ENCODE data around the gene ARL6IP6. TPM values are rescaled to one million over a fixed set of nuclear protein-coding genes. Genes with fewer than 3 reads are reported as not detected.
"Not testable (repeated sequence)": the region's sequence is repeated elsewhere in the genome, so short reads cannot be mapped to it uniquely, and the experiment has no call there.

Gene ARL6IP6
- polyA plus RNA-seq, 3 donors = 55.3 to 58.1 (median 57.1) TPM

DNA sequence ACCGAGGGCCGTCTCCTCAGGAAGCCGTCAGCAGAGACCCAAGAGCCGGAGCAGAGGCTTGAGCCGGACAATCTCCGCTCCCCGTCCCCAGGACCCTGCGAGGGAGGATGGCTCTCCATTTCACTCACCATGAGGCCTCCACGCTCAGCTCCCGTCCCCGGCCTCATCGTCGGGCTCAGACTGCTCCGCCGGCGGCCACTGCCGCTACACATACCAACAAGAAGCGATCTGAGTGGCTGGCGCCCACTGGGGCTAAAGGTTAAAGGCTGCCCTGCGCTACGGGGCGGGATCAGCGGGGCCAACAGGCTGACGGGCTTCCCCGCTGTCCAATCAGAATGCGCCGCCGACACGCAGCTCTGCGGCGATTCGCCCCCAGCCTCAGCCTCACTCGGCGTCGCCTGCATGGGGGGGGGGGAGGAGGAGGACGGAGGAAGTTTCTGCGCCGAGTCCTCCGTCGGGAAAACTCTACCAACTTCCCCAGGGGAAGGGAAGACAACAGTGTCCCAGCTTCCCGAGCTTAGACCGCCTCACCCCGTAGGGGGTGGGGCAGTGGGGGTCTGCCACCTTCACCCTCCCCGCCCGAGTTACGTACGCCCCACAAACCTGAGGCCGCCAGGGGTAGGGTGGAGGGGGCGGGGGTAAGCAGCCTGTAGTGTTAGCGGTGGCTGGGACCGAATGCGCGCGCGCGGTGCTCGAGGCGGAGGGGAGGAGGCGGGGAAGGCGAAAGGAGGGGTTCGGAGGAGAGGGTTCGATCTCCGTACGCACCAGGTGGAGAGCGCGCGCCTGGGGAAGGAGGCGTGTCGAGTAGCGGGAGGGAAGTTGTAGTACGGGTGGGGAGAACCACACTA lies 968 bp upstream of the ARL6IP6 start, which contains the start of gene PRPF40A:
PRPF40A (minus strand) TSS at position 234 of the 848 bp plus-strand sequence; CDS start at position 212, 22 bp downstream.
- DNase-seq = peak; percentile 98

DNA sequence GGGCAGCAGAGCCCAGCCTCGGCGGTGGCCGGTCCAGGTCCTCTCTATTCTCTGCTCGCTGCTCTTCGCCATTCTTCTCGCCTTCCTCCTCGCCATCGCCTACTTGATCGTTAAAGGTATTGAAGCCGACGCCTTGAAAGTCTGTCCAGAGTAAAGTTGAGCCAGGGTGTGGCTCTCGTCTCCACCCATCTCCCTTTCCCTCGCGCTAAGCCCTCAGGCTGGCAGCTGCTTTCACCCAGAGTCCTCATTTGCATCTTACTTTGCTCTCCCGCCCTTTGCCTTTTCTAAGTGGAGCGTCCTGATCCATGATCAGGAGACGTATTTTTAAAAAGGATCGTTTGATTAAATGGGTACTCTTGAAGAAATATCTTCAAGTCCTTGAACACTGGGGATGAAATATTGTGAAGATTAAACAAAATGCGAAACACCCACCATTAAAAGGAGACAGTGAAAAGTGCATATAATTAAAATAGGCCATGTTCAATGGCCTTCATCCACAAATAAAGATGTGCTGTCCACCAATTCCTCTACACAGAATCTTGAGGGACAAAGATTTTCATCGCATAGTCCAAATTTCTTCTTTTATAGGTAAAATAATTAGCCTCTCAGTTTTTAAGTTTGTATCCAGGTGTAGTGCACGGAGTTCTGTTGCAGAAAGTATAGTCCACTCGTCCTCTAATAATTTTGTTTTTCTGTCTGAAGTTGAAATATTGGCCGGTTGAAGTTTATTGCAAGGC lies 657 bp downstream of the ARL6IP6 start:
- no peak for DNase-seq

- no peak for DNase-seq
Observed at GRCh38 chr2:152720794-152721193, 2.4 kb downstream of the ARL6IP6 start.

DNA sequence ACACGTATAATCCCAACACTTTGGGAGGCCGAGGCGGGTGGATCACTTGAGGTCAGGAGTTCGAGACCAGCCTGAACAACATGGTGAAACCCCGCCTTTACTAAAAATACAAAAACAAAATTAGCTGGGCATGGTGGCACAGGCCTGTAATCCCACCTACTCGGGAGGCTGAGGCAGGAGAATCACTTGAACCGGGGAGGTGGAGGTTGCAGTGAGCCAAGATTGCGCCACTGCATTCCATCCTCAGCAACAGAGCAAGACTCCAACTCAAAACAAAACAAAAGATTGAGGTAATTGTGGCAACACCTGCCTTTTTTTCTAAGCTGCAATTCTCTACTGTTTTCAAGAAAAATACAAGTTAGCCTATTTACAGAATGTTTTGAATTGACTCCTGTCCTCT lies 4.2 kb downstream of the ARL6IP6 start:
- DNase-seq = not testable (repeated sequence)

- DNase-seq = no peak
Observed at GRCh38 chr2:152723918-152724317, 5.5 kb downstream of the ARL6IP6 start.

DNA sequence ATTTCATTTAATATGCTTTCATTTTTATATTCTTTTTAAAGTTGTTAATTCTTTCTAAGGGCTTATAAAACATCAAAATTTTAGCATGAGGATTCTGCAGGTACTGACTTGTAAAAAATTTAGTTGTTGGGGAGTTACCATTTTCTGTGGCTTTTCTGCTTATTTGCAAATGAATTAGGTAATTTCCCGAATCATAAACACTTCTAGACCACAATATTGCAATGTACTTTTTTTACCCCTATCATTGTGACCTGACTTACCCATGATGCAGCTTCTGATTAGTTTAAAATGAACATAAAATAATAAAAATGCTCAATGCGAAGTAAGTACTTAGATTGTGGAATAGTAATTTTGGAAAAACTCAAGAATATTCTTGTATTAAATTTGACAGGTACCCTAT lies 11.4 kb downstream of the ARL6IP6 start:
- DNase-seq = no peak

- no peak for DNase-seq
Observed at GRCh38 chr2:152730591-152731333, 12.3 kb downstream of the ARL6IP6 start.

- DNase-seq = not testable (repeated sequence)
Observed at GRCh38 chr2:152737509-152737908, 19.1 kb downstream of the ARL6IP6 start.

GRCh38 chr2:152738438-152738837 lies 20.0 kb downstream of the ARL6IP6 start:
- no peak for DNase-seq

GRCh38 chr2:152739705-152740104 lies 21.3 kb downstream of the ARL6IP6 start:
- DNase-seq = not testable (repeated sequence)

DNA sequence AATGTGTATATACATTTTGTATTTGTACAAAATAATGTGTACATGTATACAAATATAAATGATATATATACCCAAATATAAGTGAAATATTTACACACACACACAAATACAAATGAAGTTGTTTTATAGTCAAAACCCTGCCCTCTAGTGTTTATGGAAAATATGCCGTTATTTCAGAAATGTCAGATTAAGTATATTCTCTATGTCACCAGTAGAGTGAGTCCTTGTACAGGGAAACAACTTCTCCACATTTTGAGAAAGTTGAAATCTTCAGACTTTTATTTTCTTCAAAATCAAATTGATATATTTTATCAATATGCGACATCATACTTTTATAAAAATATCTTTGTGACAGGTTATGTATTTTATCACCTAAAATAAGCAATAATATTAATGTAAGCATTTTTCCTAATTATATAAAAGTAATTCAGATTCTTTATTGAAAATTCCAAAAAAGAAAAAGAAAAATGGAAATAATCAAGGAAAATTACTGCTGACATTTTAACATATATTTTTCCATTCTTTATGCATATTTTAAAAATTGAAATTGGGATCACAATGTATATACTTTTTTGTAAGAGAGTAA lies 22.4 kb downstream of the ARL6IP6 start:
- DNase-seq = peak; percentile 37

GRCh38 chr2:152743002-152743401 lies 24.6 kb downstream of the ARL6IP6 start:
- DNase-seq = no peak

GRCh38 chr2:152747751-152748150 lies 29.3 kb downstream of the ARL6IP6 start:
- DNase-seq = not testable (repeated sequence)

DNA sequence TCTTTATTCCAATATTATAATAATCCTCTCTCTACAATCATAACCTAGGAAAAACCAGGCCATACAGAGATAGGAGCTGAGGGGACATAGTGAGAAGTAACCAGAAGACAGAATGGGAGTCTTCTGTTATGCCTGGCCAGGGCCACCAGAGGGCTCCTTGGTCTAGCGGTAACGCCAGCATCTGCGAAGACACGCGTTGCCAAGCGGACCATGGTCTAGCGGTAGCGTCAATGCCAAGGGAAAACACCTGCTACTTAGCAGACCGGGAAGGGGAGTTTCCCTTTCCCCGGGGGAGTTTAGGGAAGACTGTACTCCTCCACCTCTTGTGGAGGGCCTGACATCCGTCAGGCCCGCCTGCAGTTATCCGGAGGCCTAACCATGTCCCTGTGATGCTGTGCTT lies 36.6 kb downstream of the ARL6IP6 start:
- peak; percentile 20 for DNase-seq

- no peak for DNase-seq
Observed at GRCh38 chr2:152759290-152760072, 41.1 kb downstream of the ARL6IP6 start.

GRCh38 chr2:152761214-152761613 lies 42.8 kb downstream of the ARL6IP6 start:
- DNase-seq = no peak

DNA sequence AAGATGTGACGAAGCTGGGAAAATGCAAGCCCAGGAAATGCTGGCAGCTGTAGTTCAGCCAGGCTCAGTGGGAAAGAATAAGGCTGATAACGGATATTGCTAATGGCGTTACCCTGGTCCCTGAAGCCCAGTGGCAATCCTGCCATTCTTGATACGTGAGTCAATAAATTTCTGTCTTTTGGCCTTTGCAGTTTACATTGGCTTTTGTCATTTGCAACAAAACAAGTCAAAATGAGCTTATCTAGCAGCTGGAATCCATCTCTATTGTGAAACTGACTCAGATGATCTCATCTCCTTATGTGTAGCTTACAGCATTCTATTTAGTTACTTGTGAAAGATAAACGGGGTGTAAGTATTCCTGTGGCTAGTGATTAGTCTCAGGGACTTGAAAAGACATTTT lies 43.8 kb downstream of the ARL6IP6 start:
- no peak for DNase-seq

- DNase-seq = not testable (repeated sequence)
Observed at GRCh38 chr2:152763208-152763607, 44.8 kb downstream of the ARL6IP6 start.

GRCh38 chr2:152763651-152764050 lies 45.2 kb downstream of the ARL6IP6 start:
- DNase-seq = no peak

DNA sequence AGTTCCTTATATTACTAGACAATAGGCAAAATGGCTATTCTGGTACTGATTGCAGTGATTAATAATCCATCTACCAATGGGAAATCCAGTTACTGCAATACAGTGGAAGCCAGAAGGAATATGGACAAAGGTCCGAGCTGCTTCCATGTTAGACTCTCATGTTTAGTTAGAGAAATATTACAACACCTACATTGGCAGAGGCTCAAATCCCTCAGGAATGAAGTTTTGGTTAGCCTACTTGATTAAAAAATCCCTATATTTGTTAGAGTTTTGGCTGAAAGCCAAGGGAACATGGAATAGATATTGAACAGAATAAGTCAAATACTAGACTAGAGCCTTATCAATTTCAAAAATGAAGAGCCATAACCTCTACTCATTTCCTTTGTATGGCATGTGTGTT lies 48.5 kb downstream of the ARL6IP6 start:
- DNase-seq = no peak

GRCh38 chr2:152781175-152781574 lies 62.8 kb downstream of the ARL6IP6 start:
- DNase-seq = no peak

Measured in renal pelvis (tissue), 4 donors.